GM12878 (cell line): ENCODE results near the gene EHD4. TPM values are rescaled to one million over a fixed set of nuclear protein-coding genes. Genes with fewer than 3 reads are reported as not detected.

Source experiments
- ATAC-seq: fragments of 200-7000 bp; cut with Tn5 transposase; 3 replicates; pipeline ENCODE4 v1.9.1; 2020; ENCODE audit warnings: mild to moderate bottlenecking, moderate library complexity
- BruUV-seq: library from RNA; stranded (reverse); fragments of 400-500 nt; replicated peaks from 2 replicates; lab custom pipeline; 2021; lab: Mats Ljungman, UMichigan
- CTCF ChIA-PET: fragments of 300-600 bp; sonication (Branson Sonifier 250); formaldehyde crosslinking; extraction: SDS; loops from one replicate; lab custom pipeline; 2021; ENCODE audit warnings: inconsistent platforms; lab: Yijun Ruan, JAX
- POLR2A ChIA-PET: fragments of 350-600 bp; formaldehyde crosslinking; extraction: SDS; loops from one replicate; lab custom pipeline; 2021; ENCODE audit warnings: inconsistent platforms; lab: Charles Lee
- RAD21 ChIA-PET: fragments of 300-600 bp; sonication (Branson Sonifier 250); formaldehyde crosslinking; loops from one replicate; lab custom pipeline; 2023; ENCODE audit warnings: antibody characterized with exemption; ENCODE audit not compliant: unreplicated experiment; lab: Charles Lee
- SMC1A ChIA-PET: fragments of 300-600 bp; sonication (Branson Sonifier 250); formaldehyde crosslinking; loops from one replicate; lab custom pipeline; 2023; ENCODE audit not compliant: unreplicated experiment, uncharacterized antibody; lab: Charles Lee
- DNase-seq: peaks from one replicate; pipeline ENCODE4 v3.0.0-alpha.2; 2011; ENCODE audit warnings: low read depth, low spot score
- FAIRE-seq: peaks from 3 replicates; lab custom pipeline; 2011; peaks lifted over from hg19 to GRCh38; lab: Jason Lieb, UNC
- H2AFZ ChIP-seq: 2 replicates; pipeline ENCODE4 v1.6.0; 2011; ENCODE audit warnings: low read depth, low read length, control low read depth; ENCODE audit not compliant: control insufficient read depth
- H3K27ac ChIP-seq: 2 replicates; pipeline ENCODE4 v1.5.1; 2011; ENCODE audit warnings: control low read depth; ENCODE audit not compliant: control insufficient read depth, insufficient read depth
- H3K27me3 ChIP-seq, 2 experiments: replicated peaks in 1 of 2; 2 replicates each; pipeline versions ENCODE4 v1.6.0 to v1.6.1; 2011; ENCODE audit warnings: low read length in 1 of 2; ENCODE audit not compliant: control insufficient read depth in 2 of 2, insufficient read depth in 2 of 2
- H3K36me3 ChIP-seq, 2 experiments: 2 replicates each; pipeline ENCODE4 v1.5.1; 2011; ENCODE audit warnings: low read length in 1 of 2; ENCODE audit not compliant: control insufficient read depth in 2 of 2, insufficient read depth in 2 of 2
- H3K4me1 ChIP-seq: 2 replicates; pipeline ENCODE4 v1.6.1; 2011; ENCODE audit warnings: mild to moderate bottlenecking, low read length, moderate library complexity, mixed read lengths; ENCODE audit not compliant: control insufficient read depth, insufficient read depth
- H3K4me2 ChIP-seq: 2 replicates; pipeline ENCODE4 v1.6.0; 2011; ENCODE audit warnings: control low read depth; ENCODE audit not compliant: control insufficient read depth, insufficient read depth
- H3K4me3 ChIP-seq: fragments of 200-600 bp; sonication (generic); 2 replicates; pipeline ENCODE4 v1.5.1; 2016
- H3K79me2 ChIP-seq: 2 replicates; pipeline ENCODE4 v1.6.0; 2011; ENCODE audit warnings: low read length; ENCODE audit not compliant: control insufficient read depth, insufficient read depth
- H3K9ac ChIP-seq: 2 replicates; pipeline ENCODE4 v1.8.0; 2011; ENCODE audit warnings: low read length, control low read depth, mixed read lengths; ENCODE audit not compliant: control insufficient read depth, insufficient read depth
- H3K9me3 ChIP-seq: replicated peaks from 3 replicates; pipeline ENCODE4 v1.5.1; 2011; ENCODE audit warnings: mild to moderate bottlenecking, low read length; ENCODE audit not compliant: control insufficient read depth, insufficient read depth
- H4K20me1 ChIP-seq: 2 replicates; pipeline ENCODE4 v1.6.0; 2011; ENCODE audit not compliant: control insufficient read depth, insufficient read depth
- BCL3 ChIP-seq: IDR thresholded peaks from 2 replicates; pipeline ENCODE4 v1.6.1; 2011; ENCODE audit warnings: borderline replicate concordance, low read depth, mild to moderate bottlenecking, moderate library complexity, low read length; ENCODE audit not compliant: insufficient read depth, poor library complexity, severe bottlenecking
- CUX1 ChIP-seq: IDR thresholded peaks from 2 replicates; pipeline ENCODE4 v1.6.1; 2012; ENCODE audit warnings: improper control_type of control experiment, low read depth, low read length; ENCODE audit not compliant: insufficient replicate concordance
- FOXK2 ChIP-seq: fragments of 450-650 bp; IDR thresholded peaks from 2 replicates; pipeline ENCODE4 v1.6.1; 2017; ENCODE audit warnings: mild to moderate bottlenecking, moderate library complexity
- IKZF2 ChIP-seq, 2 experiments: fragments of 450-650 bp; IDR thresholded peaks; 2 replicates each; pipeline ENCODE4 v1.6.1; 2017; ENCODE audit warnings: mild to moderate bottlenecking in 2 of 2, moderate library complexity in 2 of 2
- USF2 ChIP-seq: IDR thresholded peaks from 2 replicates; pipeline ENCODE4 v1.6.1; 2011; ENCODE audit warnings: low read depth, low read length, improper control_type of control experiment, borderline replicate concordance
- WGBS: methylation state at CpG from one replicate; pipeline ENCODE4 v1.1.6; 2016; ENCODE audit warnings: low lambda C conversion rate; ENCODE audit not compliant: insufficient replicate concordance, insufficient coverage; ENCODE audit errors: missing lambda C conversion rate; 5-methylcytosine and 5-hydroxymethylcytosine counted together
- in situ Hi-C: fragments of 300-500 bp; cut with MboI; formaldehyde crosslinking; loops from 9 replicates; pipeline ENCODE4 v1.14.3; 2018; ENCODE audit warnings: mixed read lengths
- intact Hi-C: fragments of 100-400 bp; cut with micrococcal nuclease; formaldehyde crosslinking; loops from one replicate; pipeline ENCODE4 v1.14.2; 2022; ENCODE audit not compliant: unreplicated experiment
- polyA plus RNA-seq, 11 experiments: library from polyadenylated mRNA; depleted of rRNA in 4 of 11; unstranded in 6 of 11; stranded (reverse) in 5 of 11; fragments of >200 nt; fragmentation: Nextera tagmentation in 4 of 11; fragmentation: Illumina TruSeq in 1 of 11; extraction: Ambion mirVana in 4 of 11; extraction: Trizol in 1 of 11; gene quantifications; 1 replicate in 1 of 11; 2 replicates in 10 of 11; pipeline versions ENCODE4 v1.2.1 to v1.2.3, GENCODE V29; 2011 to 2016; ENCODE audit warnings: inconsistent platforms in 2 of 11, missing spikeins in 2 of 11, low read depth in 1 of 11
- total RNA-seq, 4 experiments: library from RNA; depleted of rRNA in 3 of 4; stranded (reverse); fragments of >200 nt in 3 of 4; fragmentation: Illumina TruSeq in 1 of 4; extraction: Trizol in 1 of 4; gene quantifications; 2 replicates each; pipeline versions ENCODE4 v1.2.1 to v1.2.3, GENCODE V29; 2013 to 2021

EHD4 gene
- total and polyA plus RNA-seq, 10 of the 15 experiments (the other 5 are each of a cell fraction or from before 2014, with no cell fraction given) = 4.2 to 62.9 (median 44.7) TPM

- 79% methylated on average over 9 of the region's 9 CpGs for WGBS
- no peaks in the 10 kb centered on the region for H3K27me3 ChIP-seq
Observed at GRCh38 chr15:41922353-41922752, 50.0 kb downstream of the EHD4 start.

GRCh38 chr15:41921639-41922038 lies 50.7 kb downstream of the EHD4 start:
- Histone ChIP-seq H3K9ac (no peak overlapping the region), H3K27ac (no peak overlapping the region), H3K36me3 (peaks cover 21 to 33% of the 10 kb centered on the region in 2 experiments), H2AFZ (no peak overlapping the region), H4K20me1 (no peaks in the 10 kb centered on the region; the same call in 1 of the 2 replicates), H3K9me3 (no peaks in the 10 kb centered on the region), H3K4me1 (peaks cover 16% of the 10 kb centered on the region), H3K79me2 (peaks cover 12% of the 10 kb centered on the region), H3K27me3 (no peaks in the 10 kb centered on the region), H3K4me3 (no peak overlapping the region), H3K4me2 (no peak overlapping the region)
- RAD21 ChIA-PET = no interaction called here
- intact Hi-C loops (no loop called here), in situ Hi-C loops (no loop called here)
- TF ChIP-seq FOXK2 = no peak
- TF ChIP-seq USF2 = no peak
- TF ChIP-seq IKZF2 (IDR thresholded peaks at IDR 0.05) = no peak
- no peak for TF ChIP-seq CUX1
- DNase-seq (no peak), FAIRE-seq (no peak), ATAC-seq (no peak)
- no TSS peak for BruUV-seq
- SMC1A ChIA-PET = interaction anchor here (1.3 kb wide), 1 partner anchor 16 kb away, joined by 3 read pairs; no protein-coding TSS in a partner anchor
- POLR2A ChIA-PET = interaction anchor here (1.0 kb wide), 1 partner anchor 51 kb away, joined by 3 read pairs; the partner anchor contains the start of gene EHD4
- CTCF ChIA-PET = interaction anchor here (0.7 to 4.4 kb wide), 2 partner anchors 17 to 33 kb away, joined by 3 to 16 read pairs; no protein-coding TSS in a partner anchor
- 99% methylated on average over 5 of the region's 5 CpGs for WGBS

More at GRCh38 chr15:41922353-41922752, 50.0 kb downstream of the EHD4 start:
- ATAC-seq (no peak), DNase-seq (no peak), FAIRE-seq (no peak)
- Histone ChIP-seq H3K4me2 (no peak overlapping the region), H3K79me2 (peaks cover 18% of the 10 kb centered on the region), H3K27ac (no peak overlapping the region), H3K4me1 (peaks cover 21% of the 10 kb centered on the region), H3K36me3 (peaks cover 19 to 33% of the 10 kb centered on the region in 2 experiments), H3K9me3 (no peaks in the 10 kb centered on the region), H3K9ac (no peak overlapping the region), H3K4me3 (no peak overlapping the region), H2AFZ (no peak overlapping the region), H4K20me1 (no peaks in the 10 kb centered on the region; the same call in 1 of the 2 replicates)
- ChIA-PET SMC1A (interaction anchor here (1.3 kb wide), 1 partner anchor 15 kb away, joined by 3 read pairs; no protein-coding TSS in a partner anchor), POLR2A (interaction anchor here (1.0 kb wide), 1 partner anchor 50 kb away, joined by 3 read pairs; the partner anchor contains the start of gene EHD4), RAD21 (interaction anchor here (0.9 kb wide), 1 partner anchor 48 kb away, joined by 3 read pairs; no protein-coding TSS in a partner anchor), CTCF (interaction anchor here (0.7 to 4.4 kb wide), 2 partner anchors 17 to 34 kb away, joined by 3 to 16 read pairs; no protein-coding TSS in a partner anchor)
- no peak for TF ChIP-seq BCL3
- in situ Hi-C loops = no loop called here
- intact Hi-C loops = no loop called here
- no TSS peak for BruUV-seq
